Heart left ventricle (tissue), 13 donors: ENCODE data around the gene ARRB1.

ENCODE experiments used
- CTCF ChIP-seq, 12 donors: fragments of 200-600 bp; sonication (generic) in 4 of 12; IDR thresholded peaks; one replicate each; pipeline versions ENCODE4 v1.5.0 to v1.8.0; 2018 to 2022; ENCODE audit warnings: antibody characterized with exemption in 12 of 12, mild to moderate bottlenecking in 5 of 12
- POLR2A ChIP-seq, 2 donors: fragments of 450-650 bp; IDR thresholded peaks; one replicate each; pipeline ENCODE4 v1.6.1; 2017; ENCODE audit warnings: antibody characterized with exemption in 2 of 2, mild to moderate bottlenecking in 2 of 2, moderate library complexity in 2 of 2
- donor health status: ischemic (EF 13 %, LVEDD 7.1; RV severe dilation, severe dysfunction).
- donor health status: DM: no; HTN: yes; CAD: no.
- donor health status: DM: no; HTN: no; CAD: no.
- donor health status: ischemic (EF 25% LVEDD 6.9; RV normal size, moderate dysfunction).
- donor health status: ischemic (EF 25% LVEDD 5.7; RV mildly dilated, moderate dysfunction).
- donor health status: ischemic (EF 35%, LVEDD 5.7; RV mildly dilated, moderate dysfunction).
- donor health status: nonischemic (EF 11% LVEDD 7.7; RV severe dilation, severe dysfunction).
- donor health status: DM: yes; HTN: yes; CAD: no.
- donor health status: PGD.
- donor health status: ischemic (EF 29% LVEDD 5.4; RV normal size, mild dysfunction).
- donor health status: nonischemic (EF 23%, LVEDD 6.1; RV moderate dilation, normal function).

GRCh38 chr11:75262436-75262835 lies 89.0 kb downstream of the ARRB1 start:
- TF ChIP-seq CTCF (IDR thresholded peaks at IDR 0.05) (no peak), POLR2A (IDR thresholded peaks at IDR 0.05) (no peak)
